ENCODE measurements around the gene MRAS. TPM values are rescaled to one million over a fixed set of nuclear protein-coding genes. Genes with fewer than 3 reads are reported as not detected.

MRAS gene
- total RNA-seq, 4 donors from 2014 or later, result 35.6 to 59.2 (median 45.8) TPM

DNA sequence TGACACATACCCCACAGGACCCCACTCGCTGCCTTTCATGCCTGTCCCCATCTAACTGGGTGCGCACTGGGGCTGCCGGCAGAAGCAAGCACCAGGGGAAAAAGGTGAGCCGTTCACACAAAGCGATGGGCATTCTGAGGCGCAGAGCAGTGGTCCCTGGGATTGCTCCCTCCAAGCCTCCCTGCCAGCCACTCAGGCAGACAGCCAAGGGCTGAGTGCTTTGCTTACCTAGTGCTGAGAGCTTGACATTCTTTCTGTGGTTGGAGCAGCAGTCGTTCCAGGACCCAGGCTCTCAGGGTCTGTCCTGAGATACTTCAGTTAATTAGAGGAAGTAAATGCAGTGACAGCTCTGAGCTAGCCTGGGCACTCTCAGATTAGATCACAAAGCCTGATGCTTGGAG lies 91.7 kb downstream of the MRAS start:
- Histone ChIP-seq H3K27me3 (peaks cover 0 to 30% (median 2%) of the 10 kb centered on the region in 4 donors), H3K4me3 (no peak overlapping the region), H3K4me1 (peaks cover 8 to 12% (median 11%) of the 10 kb centered on the region in 4 donors), H3K36me3 (no peaks in the 10 kb centered on the region), H3K27ac (replicated peaks in 1 of 4) (no peak overlapping the region), H3K9me3 (no peaks in the 10 kb centered on the region)
- TF ChIP-seq, protein P1, sequence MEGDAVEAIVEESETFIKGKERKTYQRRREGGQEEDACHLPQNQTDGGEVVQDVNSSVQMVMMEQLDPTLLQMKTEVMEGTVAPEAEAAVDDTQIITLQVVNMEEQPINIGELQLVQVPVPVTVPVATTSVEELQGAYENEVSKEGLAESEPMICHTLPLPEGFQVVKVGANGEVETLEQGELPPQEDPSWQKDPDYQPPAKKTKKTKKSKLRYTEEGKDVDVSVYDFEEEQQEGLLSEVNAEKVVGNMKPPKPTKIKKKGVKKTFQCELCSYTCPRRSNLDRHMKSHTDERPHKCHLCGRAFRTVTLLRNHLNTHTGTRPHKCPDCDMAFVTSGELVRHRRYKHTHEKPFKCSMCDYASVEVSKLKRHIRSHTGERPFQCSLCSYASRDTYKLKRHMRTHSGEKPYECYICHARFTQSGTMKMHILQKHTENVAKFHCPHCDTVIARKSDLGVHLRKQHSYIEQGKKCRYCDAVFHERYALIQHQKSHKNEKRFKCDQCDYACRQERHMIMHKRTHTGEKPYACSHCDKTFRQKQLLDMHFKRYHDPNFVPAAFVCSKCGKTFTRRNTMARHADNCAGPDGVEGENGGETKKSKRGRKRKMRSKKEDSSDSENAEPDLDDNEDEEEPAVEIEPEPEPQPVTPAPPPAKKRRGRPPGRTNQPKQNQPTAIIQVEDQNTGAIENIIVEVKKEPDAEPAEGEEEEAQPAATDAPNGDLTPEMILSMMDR (IDR thresholded peaks at IDR 0.05), result no peak
- no peak for TF ChIP-seq EP300 (IDR thresholded peaks at IDR 0.05)
- no peak for TF ChIP-seq POLR2A (IDR thresholded peaks at IDR 0.05; ENCODE audit: low read depth)
- TF ChIP-seq POLR2AphosphoS5 (IDR thresholded peaks at IDR 0.05), result no peak
- intact Hi-C loops (cut with DNase I), result no loop called here
- DNase-seq (ENCODE audit: extremely low spot score), result no peak
- 65% methylated on average over 7 of the region's 7 CpGs for WGBS

DNA sequence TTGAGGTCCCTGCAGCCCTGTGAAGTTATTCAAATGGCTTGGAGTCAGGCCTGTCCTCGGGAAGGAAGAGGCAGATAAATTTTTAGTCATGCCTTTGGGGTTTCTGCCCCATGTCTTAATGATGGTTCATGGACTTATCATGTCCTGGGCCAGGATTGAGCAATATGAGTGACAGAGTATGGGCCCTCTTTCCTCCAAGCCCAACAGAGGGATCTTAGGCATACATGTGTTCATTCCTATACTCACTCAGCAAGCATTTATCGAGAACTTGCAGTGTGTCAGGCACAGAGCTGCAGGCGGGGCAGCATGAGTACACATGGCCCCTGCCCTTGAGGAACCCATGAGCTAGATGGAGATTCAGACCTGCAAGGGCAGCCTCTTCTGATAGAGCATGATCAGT lies 92.2 kb downstream of the MRAS start:
- TF ChIP-seq, protein P1 (IDR thresholded peaks at IDR 0.05), result no peak
- no peak for TF ChIP-seq POLR2A (IDR thresholded peaks at IDR 0.05; ENCODE audit: low read depth)
- no peak for TF ChIP-seq POLR2AphosphoS5 (IDR thresholded peaks at IDR 0.05)
- no peak for TF ChIP-seq EP300 (IDR thresholded peaks at IDR 0.05)
- WGBS, result 86% methylated on average over 3 of the region's 3 CpGs
- intact Hi-C loops (cut with DNase I), result no loop called here
- no peak for DNase-seq (ENCODE audit: extremely low spot score)
- Histone ChIP-seq H3K9me3 (no peaks in the 10 kb centered on the region), H3K4me3 (no peak overlapping the region), H3K36me3 (no peaks in the 10 kb centered on the region), H3K27me3 (peaks cover 0 to 26% (median 0%) of the 10 kb centered on the region in 4 donors), H3K4me1 (peaks cover 3 to 8% (median 6%) of the 10 kb centered on the region in 4 donors), H3K27ac (replicated peaks in 1 of 4) (no peak overlapping the region)

DNA sequence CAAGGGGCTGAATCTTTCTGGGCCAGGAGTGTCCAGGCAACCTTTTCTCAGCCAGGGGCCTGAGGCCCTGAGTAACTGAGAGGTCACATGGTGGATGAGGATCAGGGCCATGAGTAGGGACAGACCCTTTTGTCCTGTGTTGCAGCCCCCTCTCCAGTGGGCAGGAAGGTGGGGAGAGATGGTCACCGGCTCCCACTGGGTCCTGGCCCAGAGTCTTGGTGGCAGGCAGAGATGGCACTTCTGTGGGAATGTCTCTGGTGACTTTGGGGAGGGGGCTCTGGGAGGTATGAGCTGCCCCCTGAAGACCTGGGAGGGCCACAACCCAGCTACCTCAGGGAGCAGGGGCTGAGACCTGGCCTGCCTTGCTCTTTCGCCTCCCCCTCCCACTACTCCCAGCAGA lies 92.9 kb downstream of the MRAS start:
- Histone ChIP-seq H3K9me3 (no peaks in the 10 kb centered on the region), H3K4me1 (peaks cover 0 to 6% (median 3%) of the 10 kb centered on the region in 4 donors), H3K27ac (replicated peaks in 1 of 4) (no peak overlapping the region), H3K27me3 (peaks cover 0 to 19% (median 0%) of the 10 kb centered on the region in 4 donors), H3K36me3 (no peaks in the 10 kb centered on the region), H3K4me3 (no peak overlapping the region)
- 100% methylated on average over 1 of the region's 2 CpGs for WGBS
- TF ChIP-seq POLR2A (IDR thresholded peaks at IDR 0.05; ENCODE audit: low read depth), result no peak
- TF ChIP-seq, protein P1 (IDR thresholded peaks at IDR 0.05), result no peak
- TF ChIP-seq POLR2AphosphoS5 (IDR thresholded peaks at IDR 0.05), result no peak
- TF ChIP-seq EP300 (IDR thresholded peaks at IDR 0.05), result no peak
- DNase-seq (ENCODE audit: extremely low spot score), result no peak
- intact Hi-C loops (cut with DNase I), result no loop called here

DNA sequence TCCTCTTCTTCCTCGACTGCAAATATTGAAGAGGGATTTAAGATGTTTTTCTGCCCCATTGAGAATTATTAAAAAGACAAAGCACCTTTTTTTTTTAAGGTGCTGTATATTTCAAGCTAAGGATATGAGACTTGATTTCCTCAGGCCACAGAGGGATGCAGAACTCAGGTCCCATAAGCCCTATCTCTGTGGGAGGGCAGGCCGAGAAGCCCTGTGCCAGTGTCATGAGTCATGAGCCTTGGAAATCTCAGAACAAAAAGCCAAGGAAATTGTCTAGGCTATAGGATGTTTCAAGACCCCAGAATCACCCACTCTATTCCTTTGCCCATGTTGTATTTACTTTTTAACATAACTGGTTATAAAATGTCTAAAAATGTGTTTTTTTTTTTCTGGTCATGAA lies 93.4 kb downstream of the MRAS start:
- Histone ChIP-seq H3K9me3 (no peaks in the 10 kb centered on the region), H3K4me3 (no peak overlapping the region), H3K4me1 (peaks cover 0 to 6% (median 3%) of the 10 kb centered on the region in 4 donors), H3K36me3 (no peaks in the 10 kb centered on the region), H3K27ac (replicated peaks in 1 of 4) (no peak overlapping the region), H3K27me3 (peaks cover 0 to 15% (median 0%) of the 10 kb centered on the region in 4 donors)
- intact Hi-C loops (cut with DNase I), result no loop called here
- WGBS, result 71% methylated on average over 2 of the region's 2 CpGs
- no peak for TF ChIP-seq EP300 (IDR thresholded peaks at IDR 0.05)
- TF ChIP-seq POLR2AphosphoS5 (IDR thresholded peaks at IDR 0.05), result no peak
- TF ChIP-seq, protein P1 (IDR thresholded peaks at IDR 0.05), result no peak
- no peak for TF ChIP-seq POLR2A (IDR thresholded peaks at IDR 0.05; ENCODE audit: low read depth)
- no peak for DNase-seq (ENCODE audit: extremely low spot score)

DNA sequence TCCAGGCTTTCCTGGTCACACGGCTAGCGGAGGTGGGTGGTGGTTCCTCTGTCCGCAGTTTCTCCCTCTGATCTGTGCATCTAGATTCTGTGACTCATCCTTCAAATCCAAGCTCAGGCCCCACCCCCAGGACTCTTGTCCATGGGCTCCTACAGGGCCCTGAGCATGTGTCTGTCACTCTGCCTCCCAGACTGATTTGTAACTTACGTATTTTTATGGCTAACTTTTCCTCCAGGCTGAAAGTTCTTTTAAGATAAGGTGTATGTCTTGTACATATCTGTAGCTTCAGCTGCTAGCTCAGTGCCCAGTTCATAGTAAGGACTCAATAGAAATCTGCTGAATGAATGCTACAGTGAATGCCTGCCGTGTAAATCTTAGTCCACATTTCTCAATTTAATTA lies 94.1 kb downstream of the MRAS start:
- H3K36me3 ChIP-seq, result no peaks in the 10 kb centered on the region
- no peak overlapping the region for H3K27ac ChIP-seq (replicated peaks in 1 of 4)
- no peaks in the 10 kb centered on the region for H3K9me3 ChIP-seq
- H3K4me3 ChIP-seq, result no peak overlapping the region
- 90% methylated on average over 5 of the region's 5 CpGs for WGBS
- DNase-seq (ENCODE audit: extremely low spot score), result no peak
- H3K27me3 ChIP-seq, result peaks cover 0 to 8% (median 0%) of the 10 kb centered on the region in 4 donors
- H3K4me1 ChIP-seq, result peaks cover 0 to 6% (median 3%) of the 10 kb centered on the region in 4 donors
- intact Hi-C loops (cut with DNase I), result no loop called here
- TF ChIP-seq, protein P1 (IDR thresholded peaks at IDR 0.05), result no peak
- no peak for TF ChIP-seq POLR2A (IDR thresholded peaks at IDR 0.05; ENCODE audit: low read depth)
- TF ChIP-seq POLR2AphosphoS5 (IDR thresholded peaks at IDR 0.05), result no peak

All from esophagus muscularis mucosa (tissue), 4 donors.